Erythroblast (primary cell): ENCODE measurements around the gene ZBTB47.

Experiments
- GATA1 ChIP-seq: IDR thresholded peaks from 2 replicates; pipeline ENCODE4 v1.6.1; 2011; ENCODE audit warnings: low read depth, mild to moderate bottlenecking, control low read depth, low read length, moderate library complexity
- POLR2A ChIP-seq: IDR thresholded peaks from 2 replicates; pipeline ENCODE4 v1.6.1; 2011; ENCODE audit warnings: mild to moderate bottlenecking, low read length

DNA sequence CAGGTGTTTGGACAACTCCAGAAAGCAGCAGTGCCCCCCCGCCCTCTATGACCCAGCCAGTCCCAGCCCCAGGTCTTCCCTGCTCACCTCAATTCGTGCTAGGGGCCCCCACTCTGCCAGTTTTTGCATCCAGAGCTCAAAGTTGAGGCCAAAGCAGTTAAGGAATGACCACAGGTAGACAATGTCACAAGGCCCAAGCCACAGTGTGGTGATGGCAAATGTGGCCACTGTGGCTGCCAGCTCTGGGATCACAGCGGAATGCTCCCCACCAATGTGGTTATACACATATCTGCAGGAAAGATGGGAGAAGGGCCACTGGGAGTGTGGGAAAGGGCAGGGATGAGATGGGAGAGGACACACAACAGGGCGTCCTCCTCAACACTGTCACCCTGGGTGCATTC lies 40.0 kb downstream of the ZBTB47 start:
- no peak for TF ChIP-seq POLR2A
- TF ChIP-seq GATA1: no peak
